Activated naive CD4-positive, alpha-beta T cell treated with Interleukin-2 at 50 U/mL for 16 hours (primary cell): ENCODE results near the gene DLGAP1.

ENCODE experiments used
- DNase-seq: peaks from one replicate; pipeline ENCODE4 v3.0.0-alpha.2; 2020

The DLGAP1 gene

GRCh38 chr18:4284528-4284927 lies 170.6 kb downstream of the DLGAP1 start:
- no peak for DNase-seq

- DNase-seq: no peak
Observed at GRCh38 chr18:4283746-4284291, 171.3 kb downstream of the DLGAP1 start.

- no peak for DNase-seq
Observed at GRCh38 chr18:4282954-4283353, 172.2 kb downstream of the DLGAP1 start.

GRCh38 chr18:4276953-4277585 lies 178.0 kb downstream of the DLGAP1 start:
- no peak for DNase-seq

GRCh38 chr18:4271952-4272351 lies 183.2 kb downstream of the DLGAP1 start:
- DNase-seq: no peak

GRCh38 chr18:4270988-4271387 lies 184.1 kb downstream of the DLGAP1 start:
- DNase-seq: no peak

GRCh38 chr18:4270016-4270415 lies 185.1 kb downstream of the DLGAP1 start:
- DNase-seq: no peak

- DNase-seq: no peak
Observed at GRCh38 chr18:4267641-4268040, 187.5 kb downstream of the DLGAP1 start.

- DNase-seq: no peak
Observed at GRCh38 chr18:4264347-4264791, 190.7 kb downstream of the DLGAP1 start.

GRCh38 chr18:4260107-4260506 lies 195.0 kb downstream of the DLGAP1 start:
- DNase-seq: no peak

GRCh38 chr18:4256766-4257417 lies 198.2 kb downstream of the DLGAP1 start:
- no peak for DNase-seq

GRCh38 chr18:4254840-4255239 lies 200.3 kb downstream of the DLGAP1 start:
- no peak for DNase-seq

- DNase-seq: no peak
Observed at GRCh38 chr18:4252829-4253228, 202.3 kb downstream of the DLGAP1 start.

- DNase-seq: no peak
Observed at GRCh38 chr18:4251873-4252272, 203.2 kb downstream of the DLGAP1 start.

GRCh38 chr18:4251206-4251605 lies 203.9 kb downstream of the DLGAP1 start:
- DNase-seq: no peak

GRCh38 chr18:4250141-4250540 lies 205.0 kb downstream of the DLGAP1 start:
- DNase-seq: no peak

GRCh38 chr18:4248686-4249085 lies 206.4 kb downstream of the DLGAP1 start:
- no peak for DNase-seq

- no peak for DNase-seq
Observed at GRCh38 chr18:4246374-4246773, 208.7 kb downstream of the DLGAP1 start.

- DNase-seq: no peak
Observed at GRCh38 chr18:4245456-4245855, 209.7 kb downstream of the DLGAP1 start.

- DNase-seq: no peak
Observed at GRCh38 chr18:4242431-4243161, 212.5 kb downstream of the DLGAP1 start.

- no peak for DNase-seq
Observed at GRCh38 chr18:4241090-4241617, 214.0 kb downstream of the DLGAP1 start.

- no peak for DNase-seq
Observed at GRCh38 chr18:4238966-4239365, 216.1 kb downstream of the DLGAP1 start.

GRCh38 chr18:4237664-4238041 lies 217.5 kb downstream of the DLGAP1 start:
- DNase-seq: no peak
